Left lung (tissue), 10 donors: ENCODE data around the gene ATP5F1A. TPM values are rescaled to one million over a fixed set of nuclear protein-coding genes. Genes with fewer than 3 reads are reported as not detected.

Source experiments
- ATAC-seq: fragments of 200-7000 bp; cut with Tn5 transposase; one replicate; pipeline ENCODE4 v1.9.1; 2020; ENCODE audit warnings: moderate library complexity
- DNase-seq, 4 donors: peaks; one replicate each; pipeline ENCODE4 v3.0.0-alpha.2; 2013 to 2020
- H3K27ac ChIP-seq, 2 donors: fragments of 200-600 bp; sonication (generic) in 1 of 2; one replicate each; pipeline versions ENCODE4 v1.5.0 to v1.8.0; 2020 to 2021
- H3K27me3 ChIP-seq, 2 donors: fragments of 200-600 bp; sonication (generic) in 1 of 2; one replicate each; pipeline versions ENCODE4 v1.5.0 to v1.8.0; 2020 to 2021
- H3K36me3 ChIP-seq, 2 donors: fragments of 200-600 bp; sonication (generic) in 1 of 2; one replicate each; pipeline versions ENCODE4 v1.5.0 to v1.8.0; 2020 to 2021
- H3K4me1 ChIP-seq, 2 donors: fragments of 200-600 bp; one replicate each; pipeline ENCODE4 v1.8.0; 2021
- H3K4me3 ChIP-seq, 2 donors: fragments of 200-600 bp; sonication (generic) in 1 of 2; one replicate each; pipeline versions ENCODE4 v1.5.0 to v1.8.0; 2020 to 2021; ENCODE audit warnings: mild to moderate bottlenecking in 1 of 2
- H3K9me3 ChIP-seq, 2 donors: fragments of 200-600 bp; sonication (generic) in 1 of 2; one replicate each; pipeline versions ENCODE4 v1.5.0 to v1.8.0; 2020 to 2021
- intact Hi-C, 2 donors: fragments of 100-400 bp; cut with DNase I; formaldehyde crosslinking; loops; one replicate each; pipeline versions ENCODE4 v1.11.2 to v1.14.2; 2022
- polyA plus RNA-seq, 6 donors: library from polyadenylated mRNA; unstranded; fragments of 120-200 nt; gene quantifications; one replicate each; pipeline ENCODE4 v1.2.1, GENCODE V29; 2013; ENCODE audit not compliant: insufficient read length in 6 of 6
- total RNA-seq, 2 donors: library from RNA; stranded (reverse); fragmentation: NEBNext Ultra II Directional; extraction: Animal tissue kit (Norgen Biotek cat#: 25700); gene quantifications; one replicate each; pipeline ENCODE4 v1.2.1, GENCODE V29; 2021
- TF ChIP-seq, protein P1 (sequence below), 2 donors: fragments of 200-600 bp; sonication (generic) in 1 of 2; IDR thresholded peaks; one replicate each; pipeline versions ENCODE4 v1.5.0 to v1.8.0; 2021; ENCODE audit warnings: antibody characterized with exemption in 2 of 2
- donor health status: DM: no; HTN: yes; CAD: no.
- donor health status: DM: no; HTN: no; CAD: no.

The ATP5F1A gene
- total and polyA plus RNA-seq, 8 donors: 310 to 524 (median 465) TPM

DNA sequence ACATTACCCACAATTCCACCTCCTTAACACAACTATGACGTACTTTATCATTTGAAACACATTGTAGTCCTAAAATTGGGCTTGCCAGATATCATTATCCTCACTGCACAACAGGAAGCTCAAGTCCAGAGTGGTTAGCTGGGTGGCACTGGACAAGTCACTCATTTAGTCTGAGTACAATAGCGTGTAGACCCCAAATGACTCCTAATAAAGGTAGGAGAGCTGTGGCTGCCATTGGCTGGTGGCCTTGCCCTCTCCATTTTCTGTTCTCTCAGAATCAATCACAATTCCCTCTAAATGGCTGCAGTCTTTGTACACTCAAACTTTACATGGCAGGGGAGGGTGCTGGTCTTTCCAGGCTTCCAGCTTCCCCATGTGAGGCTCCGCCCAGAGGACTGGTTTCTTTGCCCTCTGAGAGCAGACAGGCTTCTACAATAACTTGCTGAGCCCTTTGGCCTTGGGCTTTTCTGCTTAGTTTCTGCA is 37.7 kb downstream of the ATP5F1A start:
- Histone ChIP-seq H3K27ac (no peak overlapping the region), H3K4me1 (peaks cover 0 to 21% of the 10 kb centered on the region in 2 donors), H3K36me3 (no peaks in the 10 kb centered on the region), H3K4me3 (no peak overlapping the region), H3K9me3 (no peaks in the 10 kb centered on the region), H3K27me3 (no peaks in the 10 kb centered on the region)
- DNase-seq (no peak), ATAC-seq (no peak)
- intact Hi-C loops: no loop called here
- TF ChIP-seq, protein P1, sequence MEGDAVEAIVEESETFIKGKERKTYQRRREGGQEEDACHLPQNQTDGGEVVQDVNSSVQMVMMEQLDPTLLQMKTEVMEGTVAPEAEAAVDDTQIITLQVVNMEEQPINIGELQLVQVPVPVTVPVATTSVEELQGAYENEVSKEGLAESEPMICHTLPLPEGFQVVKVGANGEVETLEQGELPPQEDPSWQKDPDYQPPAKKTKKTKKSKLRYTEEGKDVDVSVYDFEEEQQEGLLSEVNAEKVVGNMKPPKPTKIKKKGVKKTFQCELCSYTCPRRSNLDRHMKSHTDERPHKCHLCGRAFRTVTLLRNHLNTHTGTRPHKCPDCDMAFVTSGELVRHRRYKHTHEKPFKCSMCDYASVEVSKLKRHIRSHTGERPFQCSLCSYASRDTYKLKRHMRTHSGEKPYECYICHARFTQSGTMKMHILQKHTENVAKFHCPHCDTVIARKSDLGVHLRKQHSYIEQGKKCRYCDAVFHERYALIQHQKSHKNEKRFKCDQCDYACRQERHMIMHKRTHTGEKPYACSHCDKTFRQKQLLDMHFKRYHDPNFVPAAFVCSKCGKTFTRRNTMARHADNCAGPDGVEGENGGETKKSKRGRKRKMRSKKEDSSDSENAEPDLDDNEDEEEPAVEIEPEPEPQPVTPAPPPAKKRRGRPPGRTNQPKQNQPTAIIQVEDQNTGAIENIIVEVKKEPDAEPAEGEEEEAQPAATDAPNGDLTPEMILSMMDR (IDR thresholded peaks at IDR 0.05): no peak

DNA sequence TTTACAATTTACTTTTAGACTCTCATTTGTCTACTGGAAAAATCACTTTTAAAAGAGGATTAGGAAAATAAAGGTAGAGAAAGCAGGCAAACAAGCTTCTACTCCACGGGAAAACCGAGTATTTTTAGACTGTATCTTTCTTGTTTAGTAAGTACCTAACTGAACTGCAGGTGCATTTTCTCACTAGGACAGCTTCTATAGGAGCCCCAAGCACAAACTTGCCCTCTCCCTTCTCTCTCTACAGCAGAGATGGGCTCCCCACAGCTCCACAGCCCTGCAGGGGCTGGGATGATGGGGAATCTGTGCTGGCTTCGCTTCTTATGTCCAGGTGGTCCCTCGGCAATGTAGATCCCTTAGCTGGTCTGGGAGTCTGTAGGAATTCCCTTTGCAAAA is 42.3 kb downstream of the ATP5F1A start:
- intact Hi-C loops: no loop called here
- TF ChIP-seq, protein P1 (IDR thresholded peaks at IDR 0.05): no peak
- H3K36me3 ChIP-seq: no peaks in the 10 kb centered on the region

DNA sequence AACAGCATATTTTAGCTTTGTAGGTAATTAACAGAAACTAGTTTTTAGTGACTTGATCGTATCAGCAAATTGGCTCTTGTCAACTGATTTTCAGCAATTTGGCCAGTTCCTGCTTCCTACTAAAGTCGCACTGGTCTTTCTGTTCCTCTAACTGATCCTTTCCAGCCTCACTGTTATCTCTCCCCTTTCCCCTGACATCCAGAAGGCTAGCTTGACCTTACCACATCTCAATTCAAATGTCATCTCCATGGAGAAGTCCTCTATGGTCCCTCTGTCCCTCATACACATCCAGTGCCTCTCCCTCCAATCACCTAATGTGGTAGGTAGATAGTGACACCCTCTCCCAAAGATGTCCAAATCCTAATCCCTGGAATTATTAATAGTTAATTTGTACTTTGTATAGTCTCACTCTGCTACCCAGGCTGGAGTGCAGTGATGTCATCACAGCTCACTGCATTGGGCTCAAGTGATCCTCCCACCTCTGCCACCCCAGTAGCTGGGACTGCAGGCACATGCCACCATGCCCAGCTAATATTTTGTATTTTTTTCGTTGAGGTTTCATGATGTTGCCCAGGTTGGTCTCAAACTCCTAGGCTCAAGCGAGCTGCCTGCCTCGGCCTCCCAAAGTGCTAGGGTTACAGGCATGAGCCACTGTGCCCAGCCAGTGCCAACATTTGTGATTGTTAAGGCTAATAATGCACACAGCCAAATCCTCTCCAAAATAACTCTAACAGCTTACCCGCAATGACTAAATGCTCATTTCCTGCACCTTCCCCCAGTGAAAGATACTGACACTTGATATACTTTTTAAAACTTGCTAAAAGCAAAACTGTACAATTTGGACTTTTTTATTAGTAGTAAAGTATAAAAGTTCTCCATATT is 42.9 kb downstream of the ATP5F1A start:
- TF ChIP-seq, protein P1 (IDR thresholded peaks at IDR 0.05): no peak

More for the DNA sequence above, 42.3 kb downstream of the ATP5F1A start:
- Histone ChIP-seq H3K9me3 (no peaks in the 10 kb centered on the region), H3K27me3 (no peaks in the 10 kb centered on the region), H3K4me1 (peaks cover 3 to 55% of the 10 kb centered on the region in 2 donors), H3K4me3 (no peak overlapping the region), H3K27ac (peak overlapping the region in 1 of 2 donors; percentile 40)
- ATAC-seq: no peak
- no peak for DNase-seq

GRCh38 chr18:46053368-46054095 is 44.6 kb downstream of the ATP5F1A start:
- Histone ChIP-seq H3K27ac (peak overlapping the region in 1 of 2 donors; percentile 0), H3K4me1 (peaks cover 3 to 65% of the 10 kb centered on the region in 2 donors), H3K9me3 (no peaks in the 10 kb centered on the region), H3K27me3 (no peaks in the 10 kb centered on the region), H3K36me3 (no peaks in the 10 kb centered on the region), H3K4me3 (no peak overlapping the region)
- DNase-seq: no peak
- TF ChIP-seq, protein P1 (IDR thresholded peaks at IDR 0.05): no peak
- intact Hi-C loops: no loop called here
- ATAC-seq: no peak

More for the DNA sequence above, 42.9 kb downstream of the ATP5F1A start:
- no peak overlapping the region for H3K4me3 ChIP-seq
- no peaks in the 10 kb centered on the region for H3K36me3 ChIP-seq
- no peaks in the 10 kb centered on the region for H3K27me3 ChIP-seq
- peaks cover 3 to 60% of the 10 kb centered on the region in 2 donors for H3K4me1 ChIP-seq
- intact Hi-C loops: no loop called here
- no peak for DNase-seq
- no peaks in the 10 kb centered on the region for H3K9me3 ChIP-seq
- ATAC-seq: no peak
- H3K27ac ChIP-seq: peak overlapping the region in 1 of 2 donors; percentile 40
